Transverse colon (tissue), 4 donors: ENCODE results near the gene MROH7.
A peak's percentile ranks its signal among the peaks of the same experiment; 100 is the strongest.

Experiments used
- CTCF ChIP-seq, 5 experiments: fragments of 200-600 bp in 3 of 5; fragments of 450-650 bp in 2 of 5; sonication (generic) in 3 of 5; IDR thresholded peaks; 1 replicate in 2 of 5; 2 replicates in 3 of 5; pipeline ENCODE4 v1.5.1; 2016 to 2017; ENCODE audit warnings: antibody characterized with exemption in 5 of 5, inconsistent platforms in 3 of 5, mild to moderate bottlenecking in 2 of 5, moderate library complexity in 1 of 5
- POLR2AphosphoS5 ChIP-seq, 3 donors: sonication (generic); formaldehyde crosslinking; IDR thresholded peaks; one replicate each; pipeline ENCODE4 v1.6.1; 2016; ENCODE audit warnings: antibody characterized with exemption in 3 of 3

- TF ChIP-seq CTCF (IDR thresholded peaks at IDR 0.05) (no peak), POLR2AphosphoS5 (IDR thresholded peaks at IDR 0.05) (peak in 2 of 3 donors; percentile 27 to 54)
These were observed 7.7 kb downstream of the MROH7 start for GRCh38 chr1:54649130-54649898.
